Fibroblast of lung (primary cell): ENCODE data around the gene CHTOP.

Experiments
- CTCF ChIP-seq, 2 donors: IDR thresholded peaks in 1 of 2; conservative IDR thresholded peaks in 1 of 2; 1 replicate in 1 of 2; 2 replicates in 1 of 2; pipeline ENCODE4 v1.5.1; 2011 to 2012; ENCODE audit warnings: low read length in 2 of 2, control low read depth in 1 of 2, inconsistent platforms in 1 of 2, low read depth in 1 of 2, mild to moderate bottlenecking in 1 of 2
- EZH2 ChIP-seq: IDR thresholded peaks from 2 replicates; pipeline ENCODE4 v1.5.1; 2012; ENCODE audit warnings: low read length, control low read depth, mild to moderate bottlenecking; ENCODE audit errors: missing control alignments

- TF ChIP-seq CTCF (conservative IDR thresholded peaks at IDR 0.05 in 1 of 2, IDR thresholded peaks at IDR 0.05 in 1 of 2; ENCODE audit: low read depth in 1 of 2, low read length in 2 of 2) (peak in 1 of 2 donors; percentile 17), EZH2 (no peak)
Observed at GRCh38 chr1:153658400-153659174, 24.7 kb downstream of the CHTOP start, which contains the start of gene SNAPIN.
